ENCODE data around the gene BICD1.

Gene BICD1

GRCh38 chr12:32151552-32151951 lies 44.9 kb downstream of the BICD1 start:
- H3K4me3 ChIP-seq (ENCODE audit: low read depth, low read length), result no peak overlapping the region
- no peak for DNase-seq (ENCODE audit: low read depth)
- TF ChIP-seq, protein P1, sequence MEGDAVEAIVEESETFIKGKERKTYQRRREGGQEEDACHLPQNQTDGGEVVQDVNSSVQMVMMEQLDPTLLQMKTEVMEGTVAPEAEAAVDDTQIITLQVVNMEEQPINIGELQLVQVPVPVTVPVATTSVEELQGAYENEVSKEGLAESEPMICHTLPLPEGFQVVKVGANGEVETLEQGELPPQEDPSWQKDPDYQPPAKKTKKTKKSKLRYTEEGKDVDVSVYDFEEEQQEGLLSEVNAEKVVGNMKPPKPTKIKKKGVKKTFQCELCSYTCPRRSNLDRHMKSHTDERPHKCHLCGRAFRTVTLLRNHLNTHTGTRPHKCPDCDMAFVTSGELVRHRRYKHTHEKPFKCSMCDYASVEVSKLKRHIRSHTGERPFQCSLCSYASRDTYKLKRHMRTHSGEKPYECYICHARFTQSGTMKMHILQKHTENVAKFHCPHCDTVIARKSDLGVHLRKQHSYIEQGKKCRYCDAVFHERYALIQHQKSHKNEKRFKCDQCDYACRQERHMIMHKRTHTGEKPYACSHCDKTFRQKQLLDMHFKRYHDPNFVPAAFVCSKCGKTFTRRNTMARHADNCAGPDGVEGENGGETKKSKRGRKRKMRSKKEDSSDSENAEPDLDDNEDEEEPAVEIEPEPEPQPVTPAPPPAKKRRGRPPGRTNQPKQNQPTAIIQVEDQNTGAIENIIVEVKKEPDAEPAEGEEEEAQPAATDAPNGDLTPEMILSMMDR (conservative IDR thresholded peaks at IDR 0.05; ENCODE audit: low read depth, low read length), result no peak

GRCh38 chr12:32155041-32155440 lies 48.4 kb downstream of the BICD1 start:
- no peak overlapping the region for H3K4me3 ChIP-seq (ENCODE audit: low read depth, low read length)

DNA sequence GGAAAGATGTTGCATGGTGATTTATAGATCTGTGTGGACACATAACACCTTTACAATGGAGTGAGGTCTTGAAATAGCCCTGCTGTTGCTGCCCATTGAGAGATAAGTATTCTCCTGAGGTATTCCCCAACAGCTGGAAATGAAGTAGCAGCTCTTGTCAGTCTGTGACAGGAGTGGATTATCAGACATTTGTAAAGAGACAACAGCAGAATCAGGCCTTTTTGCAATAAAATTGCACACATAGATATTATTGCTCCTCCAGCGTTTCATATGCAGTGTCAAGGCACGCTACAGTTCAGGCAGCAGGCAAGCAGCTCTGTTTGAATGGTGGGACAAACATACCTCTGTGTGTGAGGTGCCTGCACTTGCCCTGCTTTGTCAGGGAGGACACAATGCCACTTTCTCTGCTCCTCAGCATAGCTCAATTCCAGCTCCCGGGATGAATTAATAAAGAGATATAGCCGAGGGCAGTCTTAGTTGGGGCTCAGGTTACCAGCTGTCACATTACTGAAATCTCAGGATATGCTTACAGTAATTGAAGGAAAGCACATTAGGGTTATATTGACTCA lies 49.4 kb downstream of the BICD1 start:
- DNase-seq (ENCODE audit: low read depth), result no peak
- TF ChIP-seq, protein P1 (conservative IDR thresholded peaks at IDR 0.05; ENCODE audit: low read depth, low read length), result no peak
- no peak overlapping the region for H3K4me3 ChIP-seq (ENCODE audit: low read depth, low read length)

More at GRCh38 chr12:32155041-32155440, 48.4 kb downstream of the BICD1 start:
- DNase-seq (ENCODE audit: low read depth), result no peak
- TF ChIP-seq, protein P1 (conservative IDR thresholded peaks at IDR 0.05; ENCODE audit: low read depth, low read length), result no peak

DNA sequence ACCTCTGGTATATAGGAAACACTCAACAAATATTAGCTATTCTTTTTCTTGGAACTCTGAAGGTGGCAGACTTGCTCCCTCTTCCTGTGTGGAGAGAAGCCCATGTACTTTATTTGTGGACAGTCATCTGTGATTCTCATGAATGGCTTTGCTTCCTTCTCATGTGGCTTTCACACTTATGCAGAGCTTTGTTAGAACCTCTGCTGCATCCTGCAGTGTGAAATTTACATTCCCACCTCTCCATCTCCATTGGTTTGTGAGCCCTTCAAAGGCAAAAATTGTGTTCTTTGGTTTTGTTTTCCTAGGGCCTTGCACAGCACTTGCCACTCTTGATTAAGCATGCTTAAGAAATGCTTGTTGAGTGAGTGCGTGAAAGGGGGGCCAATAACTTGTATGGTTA lies 51.9 kb downstream of the BICD1 start:
- H3K4me3 ChIP-seq (ENCODE audit: low read depth, low read length), result no peak overlapping the region
- DNase-seq (ENCODE audit: low read depth), result no peak
- TF ChIP-seq, protein P1 (conservative IDR thresholded peaks at IDR 0.05; ENCODE audit: low read depth, low read length), result no peak

GRCh38 chr12:32159381-32159780 lies 52.7 kb downstream of the BICD1 start:
- no peak for DNase-seq (ENCODE audit: low read depth)
- H3K4me3 ChIP-seq (ENCODE audit: low read depth, low read length), result no peak overlapping the region
- TF ChIP-seq, protein P1 (conservative IDR thresholded peaks at IDR 0.05; ENCODE audit: low read depth, low read length), result no peak

- TF ChIP-seq, protein P1 (conservative IDR thresholded peaks at IDR 0.05; ENCODE audit: low read depth, low read length), result no peak
- no peak for DNase-seq (ENCODE audit: low read depth)
Measured at GRCh38 chr12:32159925-32160324, 53.3 kb downstream of the BICD1 start.

DNA sequence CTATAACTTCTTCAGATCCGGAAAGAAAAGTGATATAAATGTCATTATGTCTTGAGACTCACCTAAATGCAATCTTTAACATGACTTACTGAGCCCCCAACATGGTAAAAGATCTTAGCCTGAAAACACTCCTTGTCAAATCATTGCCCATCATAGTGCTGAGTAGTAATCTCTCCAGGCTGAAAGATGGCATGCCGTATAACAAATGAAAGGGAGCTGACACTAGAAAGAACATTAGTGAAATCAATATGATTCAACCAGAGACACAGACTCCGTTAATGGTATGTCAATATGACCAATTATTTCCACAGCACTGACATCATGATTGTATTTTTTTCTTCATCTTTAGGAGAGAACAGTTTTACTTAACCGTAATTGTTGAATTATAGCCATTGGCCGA lies 54.4 kb downstream of the BICD1 start:
- H3K4me3 ChIP-seq (ENCODE audit: low read depth, low read length), result no peak overlapping the region
- TF ChIP-seq, protein P1 (conservative IDR thresholded peaks at IDR 0.05; ENCODE audit: low read depth, low read length), result no peak
- no peak for DNase-seq (ENCODE audit: low read depth)

More at GRCh38 chr12:32159925-32160324, 53.3 kb downstream of the BICD1 start:
- H3K4me3 ChIP-seq (ENCODE audit: low read depth, low read length), result no peak overlapping the region

All from choroid plexus epithelial cell (primary cell).